Esophagus squamous epithelium (tissue), 4 donors: ENCODE results near the gene KIAA1191.

Source experiments
- CTCF ChIP-seq, 6 experiments: fragments of 450-650 bp in 4 of 6; fragments of 200-600 bp in 2 of 6; sonication (generic) in 2 of 6; IDR thresholded peaks; one replicate each; pipeline ENCODE4 v1.5.1; 2016 to 2019; ENCODE audit warnings: antibody characterized with exemption in 6 of 6, mild to moderate bottlenecking in 4 of 6, moderate library complexity in 4 of 6
- POLR2A ChIP-seq, 4 donors: fragments of 450-650 bp; IDR thresholded peaks; one replicate each; pipeline ENCODE4 v1.6.1; 2017; ENCODE audit warnings: antibody characterized with exemption in 4 of 4, mild to moderate bottlenecking in 4 of 4, moderate library complexity in 3 of 4

GRCh38 chr5:176394096-176394495 is 32.5 kb upstream of the KIAA1191 start:
- TF ChIP-seq CTCF (IDR thresholded peaks at IDR 0.05) (no peak), POLR2A (IDR thresholded peaks at IDR 0.05) (no peak)
